ENCODE measurements around the gene OBSCN.

OBSCN gene

GRCh38 chr1:228356897-228357680 is 149.2 kb downstream of the OBSCN start:
- ChIA-PET POLR2A (ENCODE audit: low non-redundant PET) (no interaction called here), CTCF (no interaction called here)
- no peak overlapping the region for H3K27ac ChIP-seq
- DNase-seq (ENCODE audit: low spot score), result no peak
- TF ChIP-seq CTCF (conservative IDR thresholded peaks at IDR 0.05; ENCODE audit: low read depth), result no peak

- no peak overlapping the region for H3K27ac ChIP-seq
- no peak for DNase-seq (ENCODE audit: low spot score)
- ChIA-PET CTCF (interaction anchor here (0.6 kb wide), 1 partner anchor 26 kb away, joined by 3 read pairs; no protein-coding TSS in a partner anchor), POLR2A (ENCODE audit: low non-redundant PET) (no interaction called here)
- TF ChIP-seq CTCF (conservative IDR thresholded peaks at IDR 0.05; ENCODE audit: low read depth), result no peak
These were observed 150.4 kb downstream of the OBSCN start for GRCh38 chr1:228358039-228358763.

GRCh38 chr1:228358764-228359612 is 151.1 kb downstream of the OBSCN start:
- POLR2A ChIA-PET (ENCODE audit: low non-redundant PET), result no interaction called here
- CTCF ChIA-PET, result no interaction called here
- DNase-seq (ENCODE audit: low spot score), result no peak
- TF ChIP-seq CTCF (conservative IDR thresholded peaks at IDR 0.05; ENCODE audit: low read depth), result no peak
- no peak overlapping the region for H3K27ac ChIP-seq

GRCh38 chr1:228359613-228360532 is 152.0 kb downstream of the OBSCN start:
- CTCF ChIA-PET, result no interaction called here
- TF ChIP-seq CTCF (conservative IDR thresholded peaks at IDR 0.05; ENCODE audit: low read depth), result no peak
- H3K27ac ChIP-seq, result no peak overlapping the region
- no peak for DNase-seq (ENCODE audit: low spot score)
- POLR2A ChIA-PET (ENCODE audit: low non-redundant PET), result no interaction called here

GRCh38 chr1:228360533-228361313 is 152.9 kb downstream of the OBSCN start:
- POLR2A ChIA-PET (ENCODE audit: low non-redundant PET), result no interaction called here
- no peak for TF ChIP-seq CTCF (conservative IDR thresholded peaks at IDR 0.05; ENCODE audit: low read depth)
- CTCF ChIA-PET, result no interaction called here

More at GRCh38 chr1:228360533-228361313, 152.9 kb downstream of the OBSCN start:
- peak overlapping the region; percentile 15; the same call in 1 of the 2 replicates for H3K27ac ChIP-seq
- DNase-seq (ENCODE audit: low spot score), result no peak
